GM19351 (cell line): ENCODE data around the gene SFXN2.
"Not testable (repeated sequence)": the region's sequence is repeated elsewhere in the genome, so short reads cannot be mapped to it uniquely, and the experiment has no call there.

ENCODE experiments used
- ATAC-seq: cut with Tn5 transposase; IDR thresholded peaks from one replicate; pipeline ENCODE4 v1.9.1; 2021; ENCODE audit warnings: mild to moderate bottlenecking, moderate library complexity; ENCODE audit not compliant: unreplicated experiment

SFXN2 gene, protein sequence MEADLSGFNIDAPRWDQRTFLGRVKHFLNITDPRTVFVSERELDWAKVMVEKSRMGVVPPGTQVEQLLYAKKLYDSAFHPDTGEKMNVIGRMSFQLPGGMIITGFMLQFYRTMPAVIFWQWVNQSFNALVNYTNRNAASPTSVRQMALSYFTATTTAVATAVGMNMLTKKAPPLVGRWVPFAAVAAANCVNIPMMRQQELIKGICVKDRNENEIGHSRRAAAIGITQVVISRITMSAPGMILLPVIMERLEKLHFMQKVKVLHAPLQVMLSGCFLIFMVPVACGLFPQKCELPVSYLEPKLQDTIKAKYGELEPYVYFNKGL

DNA sequence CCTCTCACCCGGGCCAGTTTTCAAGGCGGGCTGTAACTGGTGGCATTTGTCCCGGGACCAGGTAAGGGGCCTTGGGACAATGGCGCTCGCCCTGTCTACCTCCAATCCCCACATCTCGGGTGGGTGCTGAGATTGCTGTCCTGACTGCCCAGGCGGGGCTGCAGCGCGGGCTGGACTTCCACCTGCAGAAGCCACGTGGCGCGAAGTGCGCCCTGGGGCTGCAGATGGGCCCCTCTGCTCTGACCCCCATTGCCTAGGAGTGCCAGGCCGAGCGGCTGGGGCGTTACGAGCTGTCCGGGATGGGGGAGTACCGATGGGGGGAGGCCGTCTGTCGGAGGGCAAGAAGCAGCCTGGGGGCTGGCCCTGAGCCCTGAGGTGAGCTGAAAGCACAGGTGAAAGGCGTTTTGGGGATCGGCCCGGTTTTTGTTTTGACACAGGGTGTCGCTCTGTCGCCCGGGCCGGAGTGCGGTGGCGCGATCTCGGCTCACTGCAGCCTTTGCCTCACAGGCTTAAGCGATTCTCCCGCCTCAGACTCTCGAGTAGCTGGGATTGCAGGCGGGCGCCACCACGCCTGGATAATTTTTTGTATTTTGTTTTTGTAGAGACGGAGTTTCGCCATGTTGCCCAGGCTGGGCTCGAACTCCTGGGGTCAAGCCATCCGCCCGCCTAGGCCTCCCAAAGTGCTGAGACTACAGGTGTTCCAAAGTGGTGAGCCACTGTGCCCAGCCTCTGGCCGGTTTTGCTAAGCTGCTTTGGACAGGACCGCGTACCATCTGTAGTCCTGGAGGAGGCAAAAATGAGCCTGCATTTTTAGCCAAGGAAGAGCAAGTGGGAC lies at the start of gene SFXN2:
SFXN2 (plus strand) TSS at position 16 of the 835 bp plus-strand sequence. CDS start 12,001 bp downstream, outside the sequence.
- peak; percentile 29 for ATAC-seq

DNA sequence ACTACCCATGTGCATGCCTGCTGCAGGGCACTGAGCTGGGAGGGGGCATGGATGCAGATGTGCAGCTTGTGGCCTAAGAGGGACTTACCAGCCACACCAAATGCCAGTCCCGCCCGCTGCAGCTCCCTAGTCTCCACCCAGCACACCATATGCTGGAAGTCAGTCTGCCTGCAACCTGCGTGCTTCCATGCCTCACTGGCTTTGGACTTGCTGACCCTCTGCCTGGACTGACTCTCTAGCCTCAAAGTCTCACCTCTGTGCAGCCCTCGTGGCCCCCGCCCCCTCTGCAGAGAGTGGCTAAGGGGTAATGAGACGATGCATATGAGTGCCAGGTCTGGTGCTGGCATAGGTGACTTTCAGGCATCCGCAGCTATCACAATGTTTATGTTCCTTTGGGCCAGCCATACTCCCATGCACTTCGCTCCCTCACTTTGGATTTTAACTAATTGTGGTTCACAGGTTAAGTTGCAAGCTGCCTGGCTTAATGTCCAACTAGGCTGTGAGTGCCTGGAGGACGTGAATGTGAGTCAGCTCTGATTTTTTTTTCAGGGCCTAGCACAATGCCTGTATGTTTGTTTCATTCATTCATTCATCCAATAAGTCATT lies 48.4 kb upstream of the SFXN2 start:
- ATAC-seq, result no peak

GRCh38 chr10:102667411-102667810 lies 47.0 kb upstream of the SFXN2 start:
- not testable (repeated sequence) for ATAC-seq

- no peak for ATAC-seq
These were observed 45.9 kb upstream of the SFXN2 start for GRCh38 chr10:102668326-102669107.

DNA sequence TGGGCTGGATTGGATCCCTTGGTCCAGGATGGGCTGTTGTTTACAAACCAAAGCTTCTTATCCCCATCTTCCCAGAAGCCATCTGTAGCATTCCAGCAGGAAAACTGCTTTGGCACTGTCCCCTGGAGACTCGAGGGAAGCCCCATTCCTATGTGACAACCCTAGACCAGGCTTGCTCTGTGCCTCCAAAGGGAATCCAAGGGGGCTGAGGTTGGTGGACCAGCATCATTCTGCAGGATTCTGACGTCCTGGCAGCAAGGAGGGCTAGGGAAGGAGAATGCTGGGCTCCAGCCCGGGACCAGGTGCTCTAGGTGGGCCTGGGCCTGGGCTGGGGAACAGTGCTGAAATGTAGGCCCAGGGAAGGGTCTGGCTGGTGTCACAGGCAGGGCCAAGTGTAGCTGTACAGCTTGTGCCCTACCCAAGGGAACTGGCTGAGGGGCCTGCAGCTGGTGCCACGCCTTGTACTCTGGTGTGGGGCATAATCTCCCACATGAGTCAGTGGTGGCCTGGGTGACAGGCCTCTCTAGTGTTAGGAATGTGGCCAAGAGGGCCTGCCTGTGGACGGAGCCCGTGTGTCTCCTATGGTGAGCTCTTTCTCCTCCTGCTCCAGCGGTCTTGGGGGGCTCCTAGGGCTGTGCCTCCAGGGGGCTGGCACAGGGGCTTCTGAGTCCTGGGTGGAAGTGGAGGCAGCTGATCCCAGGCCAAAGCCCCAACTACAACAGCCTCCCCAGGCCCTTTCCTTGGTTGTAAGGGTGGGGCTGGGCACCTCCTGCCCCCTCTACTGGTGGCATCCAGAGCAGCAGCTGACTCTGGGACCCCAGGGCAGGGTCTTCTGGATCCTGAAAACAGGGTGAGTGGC lies 45.0 kb upstream of the SFXN2 start:
- ATAC-seq, result no peak

DNA sequence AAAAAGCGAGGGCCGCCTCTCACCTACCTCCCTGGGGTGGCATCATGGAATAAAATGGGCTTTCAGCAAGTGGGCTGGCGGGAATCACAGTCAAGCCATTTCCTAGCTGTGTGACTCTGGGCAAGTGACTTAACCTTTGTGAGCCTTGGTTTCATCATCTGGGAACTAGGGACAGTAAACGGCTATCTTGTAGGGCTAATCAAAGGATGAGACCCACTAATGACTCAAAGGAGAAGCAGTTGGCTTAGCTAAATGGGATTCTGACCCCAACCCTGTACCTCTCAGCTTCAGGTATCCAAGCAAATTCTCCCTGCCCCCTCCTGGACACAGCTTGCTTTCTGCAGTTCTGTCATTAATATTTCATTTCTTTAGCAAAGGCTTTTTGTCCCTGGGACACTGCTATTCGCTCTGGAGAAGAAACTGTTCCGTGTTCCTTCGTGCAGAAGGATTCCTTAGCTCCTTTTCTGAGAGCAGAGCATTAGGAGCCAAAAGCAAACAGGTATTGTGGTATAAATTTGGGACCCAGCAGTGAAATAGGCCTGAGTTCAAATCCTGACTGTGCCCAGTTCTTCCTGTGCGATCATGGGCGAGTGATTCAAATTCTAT lies 44.3 kb upstream of the SFXN2 start:
- no peak for ATAC-seq

GRCh38 chr10:102670871-102671434 lies 43.5 kb upstream of the SFXN2 start:
- no peak for ATAC-seq

DNA sequence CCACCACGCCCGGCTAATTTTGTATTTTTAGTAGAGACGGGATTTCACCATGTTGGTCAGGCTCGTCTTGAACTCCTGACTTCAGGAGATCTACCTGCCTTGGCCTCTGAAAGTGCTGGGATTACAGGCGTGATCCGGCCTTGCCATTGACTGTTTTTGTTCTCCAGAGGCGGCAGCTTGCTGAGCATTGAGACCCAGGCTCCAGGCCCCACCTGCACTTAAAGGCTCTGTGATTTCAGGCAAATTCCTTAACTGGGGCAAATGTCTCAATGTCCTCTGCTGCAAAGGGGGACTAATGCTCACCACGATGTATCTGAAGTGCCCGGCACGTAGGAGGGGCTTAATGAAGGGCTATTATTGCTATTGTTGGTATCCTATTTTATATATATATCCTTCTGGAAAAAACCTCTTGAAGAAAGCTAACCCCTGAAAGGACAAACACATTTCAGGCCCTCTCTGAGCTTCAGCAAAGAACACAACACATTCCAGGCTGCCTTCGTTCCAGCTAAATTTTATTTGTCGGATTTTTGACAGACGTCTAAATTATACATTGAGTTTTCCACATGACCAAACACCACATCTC lies 41.1 kb upstream of the SFXN2 start:
- ATAC-seq, result no peak

- no peak for ATAC-seq
These were observed 40.5 kb upstream of the SFXN2 start for GRCh38 chr10:102673819-102674511.

- ATAC-seq, result no peak
These were observed 39.9 kb upstream of the SFXN2 start for GRCh38 chr10:102674566-102674965.

GRCh38 chr10:102675011-102675665 lies 39.3 kb upstream of the SFXN2 start:
- no peak for ATAC-seq

GRCh38 chr10:102675666-102676533 lies 38.5 kb upstream of the SFXN2 start:
- ATAC-seq, result no peak

GRCh38 chr10:102676534-102677315 lies 37.7 kb upstream of the SFXN2 start:
- ATAC-seq, result no peak

- no peak for ATAC-seq
These were observed 36.9 kb upstream of the SFXN2 start for GRCh38 chr10:102677331-102678067.

GRCh38 chr10:102678068-102678400 lies 36.4 kb upstream of the SFXN2 start:
- no peak for ATAC-seq
